ENCODE data around the gene NUP42. TPM values are rescaled to one million over a fixed set of nuclear protein-coding genes. Genes with fewer than 3 reads are reported as not detected.
A peak's percentile ranks its signal among the peaks of the same experiment; 100 is the strongest.

The NUP42 gene
- 19.4 and 29.4 TPM in 2 replicates for total RNA-seq (2014; rRNA removed; shearing (Covaris generic); ENCODE audit: low replicate concordance)

GRCh38 chr7:23181684-23182553, at the start of gene NUP42:
TSS of gene NUP42 (plus strand) at chr7:23182048. CDS start at chr7:23182086, 38 bp downstream.
- Histone ChIP-seq H3K9me3 (no peaks in the 10 kb centered on the region), H3K4me3 (peak within 1 kb of the TSS; percentile 70), H3K36me3 (peaks cover 25% of the 10 kb centered on the region), H3K27me3 (no peaks in the 10 kb centered on the region)
- DNase-seq, result peak; percentile 97

GRCh38 chr7:23133797-23134196, 48.1 kb upstream of the NUP42 start:
- Histone ChIP-seq H3K36me3 (no peaks in the 10 kb centered on the region), H3K27me3 (no peaks in the 10 kb centered on the region), H3K9me3 (no peaks in the 10 kb centered on the region), H3K4me3 (no peak overlapping the region)
- no peak for DNase-seq

DNA sequence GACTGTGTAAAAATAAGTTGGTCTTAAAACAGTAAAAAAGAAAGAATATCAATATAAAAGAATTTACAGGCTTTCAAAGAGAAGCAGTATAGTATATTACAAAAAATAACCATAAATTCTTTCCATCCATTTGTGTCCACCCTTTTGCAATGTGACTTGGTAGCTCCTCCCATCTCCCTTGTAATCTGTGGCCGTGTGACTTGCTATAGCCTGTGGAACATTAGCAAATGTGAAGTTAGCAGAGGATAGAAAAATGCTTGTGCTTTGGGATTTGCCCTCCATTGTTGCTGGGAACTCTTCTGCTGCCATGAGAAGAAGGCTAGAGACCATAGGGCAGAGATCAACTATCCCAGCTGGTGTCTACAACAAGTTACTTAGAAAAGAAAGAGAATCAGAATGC, 46.1 kb upstream of the NUP42 start:
- Histone ChIP-seq H3K4me3 (no peak overlapping the region), H3K9me3 (no peaks in the 10 kb centered on the region), H3K27me3 (no peaks in the 10 kb centered on the region), H3K36me3 (no peaks in the 10 kb centered on the region)
- DNase-seq, result no peak

DNA sequence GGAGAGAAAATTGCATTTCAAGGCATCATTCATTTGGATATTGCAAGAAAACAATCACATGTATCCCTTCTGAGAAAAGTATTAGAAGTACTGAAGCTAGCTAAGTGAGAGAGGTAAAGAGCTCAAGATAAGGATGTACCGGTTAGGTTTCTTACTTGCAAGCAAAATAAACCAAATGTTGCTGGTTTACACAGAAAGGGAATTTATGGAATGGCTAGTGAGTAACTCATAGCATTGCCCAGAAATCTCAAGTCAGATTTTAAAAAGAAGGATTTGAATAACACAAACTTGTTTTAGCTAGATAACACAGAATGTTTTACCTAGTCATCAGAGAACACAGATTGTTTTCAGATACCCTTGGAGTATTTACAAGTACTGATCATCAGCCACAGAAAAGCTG, 45.6 kb upstream of the NUP42 start:
- H3K27me3 ChIP-seq, result no peaks in the 10 kb centered on the region
- DNase-seq, result no peak
- no peaks in the 10 kb centered on the region for H3K9me3 ChIP-seq
- H3K4me3 ChIP-seq, result no peak overlapping the region
- no peaks in the 10 kb centered on the region; the same call in 1 of the 2 replicates for H3K36me3 ChIP-seq

DNA sequence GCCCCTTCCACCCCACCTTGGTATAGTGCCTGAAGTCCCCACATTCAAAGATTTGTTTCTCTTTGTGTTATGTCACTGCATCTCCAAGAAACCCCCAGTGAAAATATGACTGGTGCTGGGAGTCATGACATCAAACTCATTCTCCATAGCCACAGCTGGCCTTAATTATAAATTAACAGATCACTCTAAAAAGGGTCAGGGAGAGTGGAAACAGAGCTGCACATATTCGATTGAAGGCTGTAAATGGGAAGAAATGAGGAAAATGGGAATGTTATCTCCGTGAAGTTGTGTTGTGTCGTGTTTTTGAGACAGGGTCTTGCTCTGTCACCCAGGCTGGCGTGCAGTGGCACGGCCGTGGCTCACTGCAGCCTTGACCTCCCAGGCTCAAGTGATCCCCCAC, 24.2 kb upstream of the NUP42 start:
- DNase-seq, result no peak
- H3K36me3 ChIP-seq, result no peaks in the 10 kb centered on the region
- H3K4me3 ChIP-seq, result no peak overlapping the region
- no peaks in the 10 kb centered on the region for H3K27me3 ChIP-seq
- H3K9me3 ChIP-seq, result no peaks in the 10 kb centered on the region

GRCh38 chr7:23158546-23158945, 23.3 kb upstream of the NUP42 start:
- Histone ChIP-seq H3K36me3 (no peaks in the 10 kb centered on the region), H3K27me3 (no peaks in the 10 kb centered on the region), H3K9me3 (no peaks in the 10 kb centered on the region), H3K4me3 (no peak overlapping the region)
- DNase-seq, result no peak

GRCh38 chr7:23161482-23161881, 20.4 kb upstream of the NUP42 start:
- H3K9me3 ChIP-seq, result no peaks in the 10 kb centered on the region
- DNase-seq, result no peak
- H3K4me3 ChIP-seq, result no peak overlapping the region
- no peaks in the 10 kb centered on the region for H3K36me3 ChIP-seq
- no peaks in the 10 kb centered on the region for H3K27me3 ChIP-seq

DNA sequence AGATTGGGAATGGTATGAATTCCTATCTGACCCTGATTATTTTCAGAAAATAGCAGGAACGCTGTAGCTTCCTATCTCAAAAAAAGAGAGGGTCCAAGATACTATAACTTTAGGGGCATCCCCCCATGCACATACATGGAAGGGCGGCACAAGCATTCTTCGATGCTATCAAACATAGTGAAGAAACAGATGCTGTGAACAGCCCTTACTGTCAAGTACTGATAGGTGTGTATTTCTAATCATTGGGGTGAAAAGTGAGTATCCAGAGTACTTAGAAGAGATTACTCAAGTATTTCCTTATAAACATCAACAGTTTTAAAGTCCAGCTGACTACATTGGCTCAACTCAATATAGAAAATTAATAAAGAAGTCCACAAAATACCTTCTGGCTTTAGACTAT, 17.0 kb upstream of the NUP42 start:
- Histone ChIP-seq H3K27me3 (no peaks in the 10 kb centered on the region), H3K9me3 (no peaks in the 10 kb centered on the region), H3K36me3 (no peaks in the 10 kb centered on the region), H3K4me3 (no peak overlapping the region)
- no peak for DNase-seq

DNA sequence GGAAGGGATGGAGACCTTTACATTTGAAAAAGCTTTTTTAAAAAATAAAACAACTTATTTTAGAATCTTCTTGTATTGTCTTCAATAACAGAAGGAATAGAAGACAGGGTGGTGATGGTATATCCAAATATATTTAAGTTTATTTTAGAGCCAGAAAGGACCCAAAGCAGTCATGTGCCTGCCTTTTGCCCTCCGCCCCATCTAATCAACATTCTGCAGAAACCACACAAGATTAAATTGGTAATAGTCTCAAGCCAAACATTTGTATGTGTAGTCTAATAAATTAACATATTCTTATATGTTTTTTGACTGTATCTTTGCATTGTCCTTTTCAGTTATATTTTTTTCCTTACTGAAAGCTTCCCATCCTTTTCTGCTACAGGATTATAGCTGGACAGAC, 16.5 kb upstream of the NUP42 start:
- H3K4me3 ChIP-seq, result no peak overlapping the region
- no peak for DNase-seq
- no peaks in the 10 kb centered on the region for H3K9me3 ChIP-seq

DNA sequence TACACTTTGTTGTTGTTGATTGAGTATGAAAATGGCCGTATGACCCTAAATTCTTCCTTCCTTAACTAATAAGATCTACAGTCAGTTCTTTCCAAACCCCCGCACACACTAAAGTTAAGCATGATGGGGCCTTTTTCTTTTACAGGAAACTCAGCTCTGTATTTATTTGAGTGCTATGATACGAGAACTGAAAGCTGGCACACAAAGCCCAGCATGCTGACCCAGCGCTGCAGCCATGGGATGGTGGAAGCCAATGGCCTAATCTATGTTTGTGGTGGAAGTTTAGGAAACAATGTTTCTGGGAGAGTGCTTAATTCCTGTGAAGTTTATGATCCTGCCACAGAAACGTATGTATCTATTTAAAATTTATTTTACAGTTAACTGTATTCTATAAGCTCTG, 14.2 kb upstream of the NUP42 start:
- Histone ChIP-seq H3K36me3 (no peaks in the 10 kb centered on the region; the same call in 1 of the 2 replicates), H3K27me3 (no peaks in the 10 kb centered on the region), H3K9me3 (no peaks in the 10 kb centered on the region), H3K4me3 (no peak overlapping the region)
- DNase-seq, result no peak

More for the DNA sequence above, 16.5 kb upstream of the NUP42 start:
- Histone ChIP-seq H3K27me3 (no peaks in the 10 kb centered on the region), H3K36me3 (no peaks in the 10 kb centered on the region)

- no peaks in the 10 kb centered on the region for H3K9me3 ChIP-seq
Observed at GRCh38 chr7:23168111-23168885, 13.6 kb upstream of the NUP42 start.

DNA sequence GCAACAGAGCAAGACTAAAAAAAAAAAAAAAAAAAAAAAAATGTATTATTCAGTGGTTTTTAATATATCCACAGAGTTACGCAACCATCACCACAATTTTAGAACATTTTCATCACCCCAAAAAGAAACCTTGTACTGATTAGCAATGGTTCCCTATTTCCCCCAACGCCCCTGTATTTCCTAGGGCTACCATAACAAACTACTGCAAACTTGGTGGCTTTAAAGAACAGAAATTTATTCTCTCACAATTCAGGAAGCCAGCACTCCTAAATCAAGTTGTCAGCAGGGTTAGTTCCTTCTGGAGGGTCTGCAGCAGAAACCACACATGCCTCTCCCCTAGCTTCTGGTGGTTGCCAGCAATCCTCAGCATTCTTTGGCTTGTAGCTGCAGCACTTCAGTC, 5.9 kb upstream of the NUP42 start:
- Histone ChIP-seq H3K36me3 (no peaks in the 10 kb centered on the region; the same call in 1 of the 2 replicates), H3K4me3 (no peak overlapping the region), H3K27me3 (no peaks in the 10 kb centered on the region), H3K9me3 (no peaks in the 10 kb centered on the region)
- DNase-seq, result no peak

More at GRCh38 chr7:23168111-23168885, 13.6 kb upstream of the NUP42 start:
- no peak for DNase-seq
- no peak overlapping the region for H3K4me3 ChIP-seq
- no peaks in the 10 kb centered on the region; the same call in 1 of the 2 replicates for H3K36me3 ChIP-seq
- no peaks in the 10 kb centered on the region for H3K27me3 ChIP-seq

DNA sequence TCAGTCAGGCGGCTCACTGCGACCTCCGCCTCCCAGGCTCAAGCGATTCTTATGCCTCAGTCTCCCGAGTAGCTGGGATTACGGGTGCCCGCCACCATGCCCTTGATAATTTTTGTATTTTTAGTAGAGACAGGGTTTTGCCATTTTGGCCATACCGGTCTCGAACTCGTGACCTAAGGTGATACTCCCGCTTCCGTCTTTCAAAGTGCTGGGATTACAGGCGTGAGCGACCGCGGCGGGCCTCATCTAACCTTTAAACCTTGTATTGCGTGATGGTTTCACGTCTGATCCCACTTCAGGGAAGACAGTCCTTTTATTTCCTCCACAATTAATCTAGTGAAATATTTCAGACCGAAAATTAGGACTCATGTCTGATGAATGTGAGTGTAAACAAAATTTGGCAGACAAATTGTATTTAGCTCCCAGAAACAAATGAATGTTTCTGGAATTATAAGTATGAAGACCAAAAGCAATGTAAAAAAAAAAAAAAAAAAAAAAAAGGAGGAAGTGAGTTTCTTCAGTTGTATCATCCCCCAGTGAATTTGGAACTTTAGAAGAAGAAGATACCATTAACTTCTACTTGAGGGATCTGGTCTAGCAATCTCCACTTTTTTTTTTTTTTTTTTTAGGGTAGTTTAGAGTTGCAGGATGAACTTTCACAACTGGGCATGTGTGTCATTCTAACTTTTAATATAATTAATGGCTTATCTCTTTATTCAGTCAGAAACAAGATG, 1.6 kb downstream of the NUP42 start:
- Histone ChIP-seq H3K27me3 (no peaks in the 10 kb centered on the region), H3K4me3 (peak overlapping the region; percentile 70), H3K36me3 (peaks cover 35% of the 10 kb centered on the region), H3K9me3 (no peaks in the 10 kb centered on the region)
- DNase-seq, result no peak

DNA sequence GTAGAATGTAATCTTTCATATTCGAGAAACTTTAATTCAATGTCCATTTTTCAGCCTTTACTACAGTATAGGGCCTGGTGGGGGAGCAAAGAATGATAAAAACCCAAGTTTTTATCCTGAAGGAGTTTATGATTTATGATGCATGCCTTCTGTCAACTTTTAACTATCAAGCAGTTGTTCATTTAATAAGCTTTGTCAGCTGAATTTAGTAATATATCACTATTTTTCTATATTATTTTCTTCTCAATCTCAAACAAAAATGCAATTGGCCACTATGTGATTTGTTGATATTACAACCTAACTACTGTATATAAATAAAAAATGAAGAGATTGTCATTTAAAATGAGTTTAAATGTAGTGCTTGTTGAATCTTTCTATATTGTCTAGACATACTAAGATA, 2.4 kb downstream of the NUP42 start:
- Histone ChIP-seq H3K36me3 (peaks cover 42% of the 10 kb centered on the region), H3K4me3 (no peak overlapping the region), H3K27me3 (no peaks in the 10 kb centered on the region), H3K9me3 (no peaks in the 10 kb centered on the region)
- no peak for DNase-seq

DNA sequence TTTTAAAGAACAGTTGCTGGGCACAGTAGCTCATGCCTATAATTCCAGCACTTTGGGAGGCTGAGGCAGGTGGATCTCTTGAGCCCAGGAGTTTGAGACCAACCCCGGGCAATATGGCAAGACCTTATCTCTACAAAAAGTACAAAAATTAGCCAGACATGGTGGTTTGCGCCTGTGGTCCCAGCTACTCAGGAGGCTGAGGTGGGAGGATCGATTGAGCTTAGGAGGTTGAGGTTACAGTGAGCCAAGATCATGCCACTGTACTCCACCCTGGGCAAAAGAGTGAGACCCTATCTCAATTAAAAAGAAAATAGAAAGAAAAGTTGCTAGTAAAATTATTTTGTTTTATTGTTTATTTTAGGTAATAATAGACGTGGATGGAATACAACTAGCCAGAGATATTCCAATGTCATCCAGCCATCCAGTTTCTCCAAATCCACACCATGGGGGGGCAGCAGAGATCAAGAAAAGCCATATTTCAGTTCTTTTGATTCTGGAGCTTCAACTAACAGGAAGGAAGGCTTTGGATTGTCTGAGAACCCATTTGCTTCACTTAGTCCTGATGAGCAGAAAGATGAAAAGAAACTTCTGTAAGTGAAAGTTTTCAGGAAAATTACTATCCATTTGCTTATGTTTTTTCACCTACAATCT, 3.0 kb downstream of the NUP42 start:
- peak; percentile 23 for DNase-seq
- H3K27me3 ChIP-seq, result no peaks in the 10 kb centered on the region
- H3K36me3 ChIP-seq, result peaks cover 47% of the 10 kb centered on the region
- H3K4me3 ChIP-seq, result no peak overlapping the region
- H3K9me3 ChIP-seq, result no peaks in the 10 kb centered on the region

- Histone ChIP-seq H3K36me3 (peaks cover 57% of the 10 kb centered on the region), H3K4me3 (no peak overlapping the region), H3K27me3 (no peaks in the 10 kb centered on the region), H3K9me3 (no peaks in the 10 kb centered on the region)
- DNase-seq, result no peak
Observed at GRCh38 chr7:23185980-23186379, 4.1 kb downstream of the NUP42 start.
